ENCODE results near the gene EFHC1. TPM values are rescaled to one million over a fixed set of nuclear protein-coding genes. Genes with fewer than 3 reads are reported as not detected.

EFHC1 gene
- total and polyA plus RNA-seq, 2 of the 13 experiments (the other 11 are each of a cell fraction or from before 2014, with no cell fraction given), result 23.4 to 29.5 TPM

DNA sequence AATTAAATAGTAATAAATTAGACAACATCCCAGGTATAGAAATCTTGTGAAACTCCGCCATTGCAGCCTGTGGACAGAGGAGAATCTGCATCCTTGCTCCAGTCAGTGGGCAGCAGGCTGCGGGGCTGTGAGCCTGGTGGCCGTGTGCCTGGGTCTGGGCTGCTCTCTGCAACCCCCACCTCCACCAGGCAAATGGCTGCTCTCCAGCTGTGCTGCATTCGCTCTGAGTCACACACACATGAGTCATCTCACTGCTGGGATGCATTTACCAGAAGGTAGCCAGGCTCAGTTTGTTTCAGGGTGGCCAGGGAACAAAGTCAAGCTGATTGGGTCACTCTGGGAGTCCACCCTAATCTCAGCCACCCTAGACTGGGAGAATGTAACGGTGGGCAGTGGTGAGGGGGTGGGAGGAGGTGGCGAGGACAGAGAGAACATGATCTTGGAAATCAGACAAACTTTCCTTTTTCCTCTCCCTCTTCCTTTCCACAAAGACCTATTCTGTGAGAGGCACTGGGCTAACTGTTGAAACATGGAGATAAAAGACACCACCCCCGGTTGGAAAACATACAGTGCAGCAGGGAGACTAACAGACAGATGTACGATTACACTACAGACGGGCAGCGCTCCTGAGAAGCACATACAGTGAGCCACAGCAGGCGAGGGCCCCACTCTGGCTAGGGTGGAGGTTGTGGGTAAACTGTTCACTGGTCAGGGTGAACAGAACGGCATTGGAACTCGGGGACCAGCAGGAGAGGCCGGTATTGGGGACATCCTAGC is 97.5 kb downstream of the EFHC1 start (continued):
- no peak for TF ChIP-seq ZNF775 (CRISPR knock-in tag; IDR thresholded peaks at IDR 0.05; ENCODE audit: borderline replicate concordance)
- TF ChIP-seq, protein P1, sequence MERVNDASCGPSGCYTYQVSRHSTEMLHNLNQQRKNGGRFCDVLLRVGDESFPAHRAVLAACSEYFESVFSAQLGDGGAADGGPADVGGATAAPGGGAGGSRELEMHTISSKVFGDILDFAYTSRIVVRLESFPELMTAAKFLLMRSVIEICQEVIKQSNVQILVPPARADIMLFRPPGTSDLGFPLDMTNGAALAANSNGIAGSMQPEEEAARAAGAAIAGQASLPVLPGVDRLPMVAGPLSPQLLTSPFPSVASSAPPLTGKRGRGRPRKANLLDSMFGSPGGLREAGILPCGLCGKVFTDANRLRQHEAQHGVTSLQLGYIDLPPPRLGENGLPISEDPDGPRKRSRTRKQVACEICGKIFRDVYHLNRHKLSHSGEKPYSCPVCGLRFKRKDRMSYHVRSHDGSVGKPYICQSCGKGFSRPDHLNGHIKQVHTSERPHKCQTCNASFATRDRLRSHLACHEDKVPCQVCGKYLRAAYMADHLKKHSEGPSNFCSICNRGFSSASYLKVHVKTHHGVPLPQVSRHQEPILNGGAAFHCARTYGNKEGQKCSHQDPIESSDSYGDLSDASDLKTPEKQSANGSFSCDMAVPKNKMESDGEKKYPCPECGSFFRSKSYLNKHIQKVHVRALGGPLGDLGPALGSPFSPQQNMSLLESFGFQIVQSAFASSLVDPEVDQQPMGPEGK (CRISPR knock-in tag; IDR thresholded peaks at IDR 0.05), result peak; percentile 74
- TF ChIP-seq ZNF530 (CRISPR knock-in tag; IDR thresholded peaks at IDR 0.05; ENCODE audit: low read depth), result no peak
- no peak for TF ChIP-seq GPN1 (CRISPR knock-in tag; IDR thresholded peaks at IDR 0.05; ENCODE audit: borderline replicate concordance)
- TF ChIP-seq ZNF331 (CRISPR knock-in tag; IDR thresholded peaks at IDR 0.05), result no peak; the same call in 1 of the 2 replicates
- TF ChIP-seq, protein P2, sequence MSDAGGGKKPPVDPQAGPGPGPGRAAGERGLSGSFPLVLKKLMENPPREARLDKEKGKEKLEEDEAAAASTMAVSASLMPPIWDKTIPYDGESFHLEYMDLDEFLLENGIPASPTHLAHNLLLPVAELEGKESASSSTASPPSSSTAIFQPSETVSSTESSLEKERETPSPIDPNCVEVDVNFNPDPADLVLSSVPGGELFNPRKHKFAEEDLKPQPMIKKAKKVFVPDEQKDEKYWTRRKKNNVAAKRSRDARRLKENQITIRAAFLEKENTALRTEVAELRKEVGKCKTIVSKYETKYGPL (CRISPR knock-in tag; IDR thresholded peaks at IDR 0.05), result no peak
- TF ChIP-seq, protein P3, sequence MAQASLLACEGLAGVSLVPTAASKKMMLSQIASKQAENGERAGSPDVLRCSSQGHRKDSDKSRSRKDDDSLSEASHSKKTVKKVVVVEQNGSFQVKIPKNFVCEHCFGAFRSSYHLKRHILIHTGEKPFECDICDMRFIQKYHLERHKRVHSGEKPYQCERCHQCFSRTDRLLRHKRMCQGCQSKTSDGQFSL (CRISPR knock-in tag; IDR thresholded peaks at IDR 0.05), result no peak
- TF ChIP-seq TGIF2 (CRISPR knock-in tag; IDR thresholded peaks at IDR 0.05), result no peak; the same call in 1 of the 2 replicates
- TF ChIP-seq, protein P4, sequence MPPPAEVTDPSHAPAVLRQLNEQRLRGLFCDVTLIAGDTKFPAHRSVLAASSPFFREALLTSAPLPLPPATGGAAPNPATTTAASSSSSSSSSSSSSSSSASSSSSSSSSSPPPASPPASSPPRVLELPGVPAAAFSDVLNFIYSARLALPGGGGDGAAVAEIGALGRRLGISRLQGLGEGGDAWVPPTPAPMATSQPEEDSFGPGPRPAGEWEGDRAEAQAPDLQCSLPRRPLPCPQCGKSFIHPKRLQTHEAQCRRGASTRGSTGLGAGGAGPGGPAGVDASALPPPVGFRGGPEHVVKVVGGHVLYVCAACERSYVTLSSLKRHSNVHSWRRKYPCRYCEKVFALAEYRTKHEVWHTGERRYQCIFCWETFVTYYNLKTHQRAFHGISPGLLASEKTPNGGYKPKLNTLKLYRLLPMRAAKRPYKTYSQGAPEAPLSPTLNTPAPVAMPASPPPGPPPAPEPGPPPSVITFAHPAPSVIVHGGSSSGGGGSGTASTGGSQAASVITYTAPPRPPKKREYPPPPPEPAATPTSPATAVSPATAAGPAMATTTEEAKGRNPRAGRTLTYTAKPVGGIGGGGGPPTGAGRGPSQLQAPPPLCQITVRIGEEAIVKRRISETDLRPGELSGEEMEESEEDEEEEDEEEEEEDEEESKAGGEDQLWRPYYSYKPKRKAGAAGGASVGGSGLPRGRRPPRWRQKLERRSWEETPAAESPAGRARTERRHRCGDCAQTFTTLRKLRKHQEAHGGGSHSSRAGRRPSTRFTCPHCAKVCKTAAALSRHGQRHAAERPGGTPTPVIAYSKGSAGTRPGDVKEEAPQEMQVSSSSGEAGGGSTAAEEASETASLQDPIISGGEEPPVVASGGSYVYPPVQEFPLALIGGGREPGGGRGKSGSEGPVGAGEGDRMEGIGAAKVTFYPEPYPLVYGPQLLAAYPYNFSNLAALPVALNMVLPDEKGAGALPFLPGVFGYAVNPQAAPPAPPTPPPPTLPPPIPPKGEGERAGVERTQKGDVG (CRISPR knock-in tag; IDR thresholded peaks at IDR 0.05; ENCODE audit: borderline replicate concordance), result no peak; the same call in 1 of the 2 replicates
- no peak for TF ChIP-seq ZSCAN12 (CRISPR knock-in tag; IDR thresholded peaks at IDR 0.05)
- TF ChIP-seq ZBTB42 (CRISPR knock-in tag; IDR thresholded peaks at IDR 0.05), result no peak; the same call in 1 of the 2 replicates
- no peak for TF ChIP-seq ZSCAN22 (CRISPR knock-in tag; IDR thresholded peaks at IDR 0.05)
- TF ChIP-seq SATB2 (CRISPR knock-in tag; IDR thresholded peaks at IDR 0.05), result no peak
- no peak for TF ChIP-seq NFRKB (IDR thresholded peaks at IDR 0.05)
- no peak for TF ChIP-seq ELF1 (CRISPR knock-in tag; IDR thresholded peaks at IDR 0.05)
- no peak for TF ChIP-seq IKZF1 (IDR thresholded peaks at IDR 0.05)
- peak; percentile 86 for TF ChIP-seq RBM22 (optimal IDR thresholded peaks at IDR 0.05; ENCODE audit: low read length)
- TF ChIP-seq ARHGAP35 (CRISPR knock-in tag; IDR thresholded peaks at IDR 0.05; ENCODE audit: borderline replicate concordance), result no peak
- no peak; the same call in 1 of the 2 replicates for TF ChIP-seq NCOA2 (CRISPR knock-in tag; IDR thresholded peaks at IDR 0.05)
- TF ChIP-seq ZNF20 (CRISPR knock-in tag; IDR thresholded peaks at IDR 0.05), result no peak
- TF ChIP-seq SSRP1 (CRISPR knock-in tag; IDR thresholded peaks at IDR 0.05), result peak; percentile 29; the same call in 1 of the 2 replicates
- no peak for TF ChIP-seq ZNF720 (CRISPR knock-in tag; IDR thresholded peaks at IDR 0.05)
- TF ChIP-seq, protein P5, sequence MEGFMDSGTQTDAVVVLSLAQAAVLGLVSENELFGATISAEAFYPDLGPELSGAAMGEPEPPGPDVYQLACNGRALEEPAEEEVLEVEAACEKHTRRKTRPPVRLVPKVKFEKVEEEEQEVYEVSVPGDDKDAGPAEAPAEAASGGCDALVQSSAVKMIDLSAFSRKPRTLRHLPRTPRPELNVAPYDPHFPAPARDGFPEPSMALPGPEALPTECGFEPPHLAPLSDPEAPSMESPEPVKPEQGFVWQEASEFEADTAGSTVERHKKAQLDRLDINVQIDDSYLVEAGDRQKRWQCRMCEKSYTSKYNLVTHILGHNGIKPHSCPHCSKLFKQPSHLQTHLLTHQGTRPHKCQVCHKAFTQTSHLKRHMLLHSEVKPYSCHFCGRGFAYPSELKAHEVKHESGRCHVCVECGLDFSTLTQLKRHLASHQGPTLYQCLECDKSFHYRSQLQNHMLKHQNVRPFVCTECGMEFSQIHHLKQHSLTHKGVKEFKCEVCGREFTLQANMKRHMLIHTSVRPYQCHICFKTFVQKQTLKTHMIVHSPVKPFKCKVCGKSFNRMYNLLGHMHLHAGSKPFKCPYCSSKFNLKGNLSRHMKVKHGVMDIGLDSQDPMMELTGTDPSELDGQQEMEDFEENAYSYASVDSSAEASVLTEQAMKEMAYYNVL (CRISPR knock-in tag; IDR thresholded peaks at IDR 0.05; ENCODE audit: borderline replicate concordance), result peak; percentile 82
